ENCODE measurements around the gene MFRP. TPM values are rescaled to one million over a fixed set of nuclear protein-coding genes. Genes with fewer than 3 reads are reported as not detected.
"Not testable (repeated sequence)": the region's sequence is repeated elsewhere in the genome, so short reads cannot be mapped to it uniquely, and the experiment has no call there.

Gene MFRP
- total RNA-seq: not detected

DNA sequence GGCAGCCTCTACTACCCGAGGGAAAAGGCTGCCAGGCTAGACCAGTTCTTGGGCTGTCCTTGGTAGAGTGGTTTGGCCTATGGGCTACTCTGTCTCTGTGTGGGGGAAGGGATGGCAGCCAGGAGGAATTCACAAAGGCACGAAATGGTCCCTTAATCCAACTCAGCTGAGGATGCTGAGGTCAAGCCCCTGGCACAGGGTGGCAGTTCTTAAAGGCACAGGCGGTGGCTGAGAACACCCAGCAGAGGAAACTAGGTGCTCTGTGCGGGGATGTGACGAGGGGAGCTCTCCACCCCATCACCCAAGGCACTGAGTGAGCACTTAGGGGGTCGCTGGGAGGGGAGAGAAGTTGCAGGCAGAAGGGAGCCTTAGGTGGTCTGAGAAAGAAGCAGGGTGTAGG is at the start of gene MFRP:
Gene MFRP, minus strand, starts transcription at position 101 of the 400 bp plus-strand sequence. CDS start 192 bp downstream, outside the sequence.
- CTCF ChIA-PET: interaction anchor here (1.3 kb wide), 1 partner anchor 383 kb away, joined by 3 read pairs; the partner anchor contains the start of gene NECTIN1
- Mint-ChIP-seq H3K4me3 (no peak within 1 kb of the TSS), H3K4me1 (ENCODE audit: low read depth) (no peaks in the 10 kb centered on the region), H3K27ac (no peak within 1 kb of the TSS), H3K36me3 (ENCODE audit: low read depth) (no peaks in the 10 kb centered on the region), H3K27me3 (ENCODE audit: low read depth) (peaks cover 22% of the 10 kb centered on the region), H3K9me3 (no peaks in the 10 kb centered on the region)
- no peak for DNase-seq
- intact Hi-C loops (cut with micrococcal nuclease): no loop called here

DNA sequence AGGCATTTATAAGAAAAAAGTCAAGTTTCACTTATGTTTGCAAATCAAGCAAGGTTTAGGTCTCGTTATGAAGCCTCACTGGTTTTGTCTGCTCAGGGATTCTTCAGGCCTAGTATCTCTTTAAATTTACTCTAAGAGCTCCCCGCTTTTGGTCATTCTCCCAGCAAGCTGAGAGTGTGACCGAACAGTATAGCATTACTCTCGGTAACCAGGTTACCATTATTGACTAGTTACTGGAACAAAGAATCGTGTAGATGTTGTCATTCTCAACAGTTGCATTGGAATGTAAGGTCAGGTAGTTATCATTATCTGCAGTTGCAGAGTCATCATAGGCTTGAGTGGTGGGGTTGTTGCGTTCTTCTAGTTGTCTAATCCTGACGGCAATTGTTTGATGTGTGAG is 44.8 kb upstream of the MFRP start:
- intact Hi-C loops (cut with micrococcal nuclease): no loop called here
- DNase-seq: no peak
- H3K36me3 Mint-ChIP-seq (ENCODE audit: low read depth): no peaks in the 10 kb centered on the region

DNA sequence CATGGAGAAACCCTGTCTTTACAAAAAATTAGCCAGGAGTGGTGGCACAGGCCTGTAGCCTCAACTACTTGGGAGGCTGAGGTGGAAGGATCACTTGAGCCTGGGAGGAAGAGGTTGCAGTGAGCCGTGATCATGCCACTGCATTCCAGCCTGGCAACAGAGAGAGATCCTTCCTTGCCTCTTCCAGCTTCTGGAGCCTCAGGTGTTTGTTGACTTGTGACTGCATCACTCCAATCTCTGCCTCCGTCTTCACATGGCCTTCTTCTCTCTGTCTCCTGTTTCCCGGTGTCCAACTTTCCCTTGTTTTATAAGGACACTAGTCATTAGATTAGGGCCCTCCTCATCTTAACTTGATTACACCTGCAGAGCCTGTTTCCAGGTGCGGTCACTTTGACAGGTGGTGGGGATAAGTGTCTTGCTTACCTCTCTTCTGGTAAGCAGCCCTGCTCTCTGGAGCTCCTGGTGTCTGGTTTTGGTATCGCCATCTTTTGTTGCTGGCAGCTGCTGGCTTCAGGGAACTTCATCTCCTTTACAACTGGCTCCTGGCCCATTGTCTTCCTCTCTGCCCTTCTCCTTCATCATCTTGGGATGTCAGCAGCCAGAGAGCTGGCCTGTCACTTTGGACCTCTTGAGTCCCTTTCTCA is 43.2 kb upstream of the MFRP start:
- no peaks in the 10 kb centered on the region for H3K9me3 Mint-ChIP-seq
- H3K36me3 Mint-ChIP-seq (ENCODE audit: low read depth): no peaks in the 10 kb centered on the region
- H3K4me1 Mint-ChIP-seq (ENCODE audit: low read depth): no peaks in the 10 kb centered on the region
- peak; percentile 34 for DNase-seq
- no peak overlapping the region for H3K4me3 Mint-ChIP-seq
- CTCF ChIA-PET: interaction anchor here (0.7 to 0.9 kb wide), 2 partner anchors 14 to 81 kb away, joined by 3 read pairs; no protein-coding TSS in a partner anchor
- peaks cover under 1% of the 10 kb centered on the region for H3K27me3 Mint-ChIP-seq (ENCODE audit: low read depth)
- H3K27ac Mint-ChIP-seq: no peak overlapping the region
- intact Hi-C loops (cut with micrococcal nuclease): no loop called here

More for the DNA sequence above, 44.8 kb upstream of the MFRP start:
- Mint-ChIP-seq H3K4me1 (ENCODE audit: low read depth) (no peaks in the 10 kb centered on the region), H3K4me3 (no peak overlapping the region), H3K9me3 (no peaks in the 10 kb centered on the region), H3K27ac (no peak overlapping the region), H3K27me3 (ENCODE audit: low read depth) (peaks cover 5% of the 10 kb centered on the region)
- CTCF ChIA-PET: interaction anchor here (1.1 kb wide), 1 partner anchor 85 kb away, joined by 4 read pairs; no protein-coding TSS in a partner anchor

DNA sequence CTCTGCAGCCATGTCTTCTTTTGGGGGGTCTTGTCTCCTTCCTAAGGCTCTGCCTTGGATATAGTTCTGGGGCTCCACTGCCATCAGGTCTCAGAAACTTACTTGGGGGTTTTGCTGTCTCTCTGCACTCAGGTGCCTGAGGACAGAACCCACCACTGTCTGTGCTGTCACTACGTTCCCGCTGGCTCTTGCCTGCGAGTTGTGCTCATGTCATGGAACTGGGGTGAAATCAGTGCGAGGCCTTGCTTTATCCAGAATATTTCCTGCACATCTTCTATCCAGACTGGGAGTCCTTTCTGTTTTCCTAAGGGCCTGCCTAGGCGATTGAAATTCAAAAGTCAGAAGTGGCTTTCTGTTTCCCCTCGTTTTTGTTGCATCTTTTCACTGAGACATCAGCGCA is 41.6 kb upstream of the MFRP start:
- Mint-ChIP-seq H3K4me1 (ENCODE audit: low read depth) (no peaks in the 10 kb centered on the region), H3K27ac (no peak overlapping the region), H3K4me3 (no peak overlapping the region), H3K9me3 (no peaks in the 10 kb centered on the region), H3K36me3 (ENCODE audit: low read depth) (no peaks in the 10 kb centered on the region), H3K27me3 (ENCODE audit: low read depth) (no peaks in the 10 kb centered on the region)
- CTCF ChIA-PET: no interaction called here
- DNase-seq: no peak
- intact Hi-C loops (cut with micrococcal nuclease): no loop called here

DNA sequence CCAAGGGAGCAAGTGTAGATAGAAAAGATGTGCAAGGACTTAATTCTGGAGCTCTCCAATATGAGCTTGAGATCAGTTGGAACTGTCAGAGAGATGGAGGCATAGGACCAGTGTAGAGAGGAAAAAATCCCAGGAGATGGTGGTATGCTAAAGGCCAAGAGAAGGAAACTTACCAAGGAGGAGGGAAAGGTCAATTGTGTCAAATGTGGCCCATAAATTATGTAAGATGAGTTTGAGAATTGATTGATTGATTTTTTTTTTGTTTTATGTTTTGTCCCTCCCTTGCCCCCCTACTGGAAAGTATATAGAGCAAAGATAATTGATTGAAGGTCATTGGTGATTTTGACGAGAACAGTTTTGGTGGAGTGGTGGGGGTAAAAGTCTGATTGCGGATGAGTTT is 37.8 kb upstream of the MFRP start:
- Mint-ChIP-seq H3K4me1 (ENCODE audit: low read depth) (peaks cover 5% of the 10 kb centered on the region), H3K27ac (no peak overlapping the region), H3K36me3 (ENCODE audit: low read depth) (no peaks in the 10 kb centered on the region), H3K27me3 (ENCODE audit: low read depth) (no peaks in the 10 kb centered on the region), H3K4me3 (no peak overlapping the region), H3K9me3 (no peaks in the 10 kb centered on the region)
- intact Hi-C loops (cut with micrococcal nuclease): no loop called here
- CTCF ChIA-PET: interaction anchor here (1.0 to 11.9 kb wide), 5 partner anchors 9 to 92 kb away, joined by 3 to 132 read pairs (median 6); no protein-coding TSS in a partner anchor
- no peak for DNase-seq

DNA sequence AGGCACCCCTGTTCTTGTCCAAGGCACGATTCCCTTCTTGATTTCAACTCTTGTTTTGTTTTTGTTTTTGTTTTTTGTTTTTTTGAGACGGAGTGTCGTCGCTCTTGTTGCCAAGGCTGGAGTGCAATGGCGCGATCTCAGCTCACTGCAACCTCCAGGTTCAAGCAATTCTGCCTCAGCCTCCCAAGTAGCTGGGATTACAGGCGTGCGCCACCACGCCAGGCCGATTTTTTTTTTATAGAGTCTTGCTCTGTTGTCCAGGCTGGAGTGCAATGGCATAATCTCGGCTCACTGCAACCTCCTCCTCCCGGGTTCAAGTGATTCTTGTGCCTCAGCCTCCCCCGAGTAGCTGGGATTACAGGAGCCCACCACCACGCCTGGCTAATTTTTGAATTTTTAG is 36.0 kb upstream of the MFRP start:
- H3K27ac Mint-ChIP-seq: not testable (repeated sequence)

DNA sequence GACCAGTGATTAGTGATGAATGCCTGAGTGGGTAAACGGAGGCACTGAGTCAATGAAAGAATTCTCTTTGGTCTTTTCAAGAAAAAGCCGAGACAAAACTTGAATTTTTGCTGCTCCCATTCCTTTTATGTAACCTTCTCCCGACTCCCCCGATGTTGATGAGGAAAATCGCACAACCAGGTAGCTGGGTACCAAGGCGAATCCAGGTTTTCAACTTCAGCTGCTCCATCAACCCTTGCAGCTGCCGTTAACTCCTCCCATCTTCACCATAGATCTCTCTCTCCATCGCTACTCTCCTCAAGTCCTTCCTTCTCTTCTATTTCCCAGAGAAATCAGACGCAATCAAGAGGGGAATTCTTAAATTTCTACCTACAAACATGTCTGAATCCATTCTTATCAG is 35.6 kb upstream of the MFRP start:
- CTCF ChIA-PET: interaction anchor here (0.5 to 11.9 kb wide), 9 partner anchors 17 to 121 kb away, joined by 3 to 132 read pairs (median 9); partner anchors contain the start of gene RNF26
- intact Hi-C loops (cut with micrococcal nuclease): no loop called here
- H3K36me3 Mint-ChIP-seq (ENCODE audit: low read depth): no peaks in the 10 kb centered on the region
- DNase-seq: no peak
- peaks cover 5% of the 10 kb centered on the region for H3K4me1 Mint-ChIP-seq (ENCODE audit: low read depth)
- no peak overlapping the region for H3K27ac Mint-ChIP-seq
- no peaks in the 10 kb centered on the region for H3K27me3 Mint-ChIP-seq (ENCODE audit: low read depth)
- H3K4me3 Mint-ChIP-seq: no peak overlapping the region
- no peaks in the 10 kb centered on the region for H3K9me3 Mint-ChIP-seq

More for the DNA sequence above, 36.0 kb upstream of the MFRP start:
- H3K9me3 Mint-ChIP-seq; DNase-seq; H3K36me3 Mint-ChIP-seq (ENCODE audit: low read depth); H3K4me3 Mint-ChIP-seq; intact Hi-C loops (cut with micrococcal nuclease); H3K27me3 Mint-ChIP-seq (ENCODE audit: low read depth); H3K4me1 Mint-ChIP-seq (ENCODE audit: low read depth): not testable (repeated sequence)
- CTCF ChIA-PET: interaction anchor here (0.7 to 11.9 kb wide), 6 partner anchors 19 to 92 kb away, joined by 3 to 132 read pairs (median 12); partner anchors contain the start of gene RNF26

DNA sequence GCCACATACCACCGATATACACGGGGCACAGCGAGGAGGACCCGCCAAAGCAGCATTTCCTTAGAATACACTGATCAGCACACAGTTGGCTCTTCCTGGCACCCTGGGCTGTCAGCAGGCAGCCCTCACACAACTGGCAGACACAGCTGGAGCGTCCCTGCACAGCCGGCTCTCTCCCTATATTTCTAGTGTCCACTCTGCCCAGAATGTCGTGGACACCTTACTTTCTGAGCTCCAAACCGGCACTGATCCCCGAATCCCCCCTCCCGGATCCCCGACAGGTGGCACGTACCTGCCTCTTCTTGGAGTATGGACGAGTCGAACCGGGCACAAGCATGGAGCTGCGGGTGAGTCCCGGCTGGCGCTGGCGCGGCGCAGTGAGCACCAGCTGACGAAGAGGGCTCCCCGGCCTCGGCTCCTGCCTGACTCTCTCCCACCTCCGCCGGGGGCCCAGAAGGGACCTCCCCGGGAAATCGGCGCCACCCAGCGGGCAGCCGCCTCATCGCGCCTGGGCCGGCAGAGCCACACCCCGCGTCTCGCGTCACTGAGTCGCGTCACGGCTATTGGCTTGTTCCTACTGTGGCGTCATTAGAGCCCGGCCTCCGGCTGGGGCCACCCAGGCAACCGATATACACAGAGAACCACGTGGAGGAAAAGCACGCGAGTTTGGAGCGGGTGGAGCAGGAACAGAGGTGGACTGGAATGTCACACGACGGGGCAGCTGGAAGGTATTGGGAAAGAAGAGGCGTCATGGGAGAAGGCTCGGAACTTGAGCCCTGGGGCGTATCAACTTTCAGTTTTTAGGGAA is 34.9 kb upstream of the MFRP start, which contains the start of gene USP2:
Gene USP2, minus strand, starts transcription at position 510 of the 808 bp plus-strand sequence. CDS start 8,210 bp downstream, outside the sequence.
- Mint-ChIP-seq H3K4me3 (no peak within 1 kb of the TSS), H3K4me1 (ENCODE audit: low read depth) (peaks cover 5% of the 10 kb centered on the region), H3K9me3 (no peaks in the 10 kb centered on the region), H3K27ac (no peak within 1 kb of the TSS), H3K27me3 (ENCODE audit: low read depth) (no peaks in the 10 kb centered on the region), H3K36me3 (ENCODE audit: low read depth) (no peaks in the 10 kb centered on the region)
- peak; percentile 97 for DNase-seq
- CTCF ChIA-PET: interaction anchor here (0.5 to 11.9 kb wide), 16 partner anchors 9 to 120 kb away, joined by 3 to 132 read pairs (median 4); partner anchors contain the start of gene RNF26
- intact Hi-C loops (cut with micrococcal nuclease): loop anchor here (1.0 kb wide), 4 partner anchors 25 to 93 kb away; partner anchors contain the start of gene RNF26

DNA sequence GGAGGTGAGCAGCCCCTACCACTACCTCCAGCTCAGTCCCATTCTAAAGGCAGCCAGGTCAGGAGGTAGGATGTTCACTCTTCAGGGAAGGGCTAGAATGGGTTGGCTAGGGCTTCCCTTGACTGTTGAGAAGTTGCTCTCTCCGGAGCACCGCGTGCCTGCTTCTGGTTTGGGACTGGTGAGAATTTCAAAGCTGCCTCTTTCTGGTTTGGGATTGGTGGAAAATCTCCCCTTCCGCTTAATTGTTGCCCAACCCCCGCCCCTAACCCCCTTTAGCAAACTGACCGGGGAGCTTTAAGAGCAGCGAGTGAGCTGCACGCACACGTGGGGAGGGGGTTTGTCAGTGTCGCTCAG is 34.3 kb upstream of the MFRP start:
- intact Hi-C loops (cut with micrococcal nuclease): loop anchor here (1.0 kb wide), 4 partner anchors 25 to 93 kb away; partner anchors contain the start of gene RNF26
- no peaks in the 10 kb centered on the region for H3K27me3 Mint-ChIP-seq (ENCODE audit: low read depth)
- H3K27ac Mint-ChIP-seq: no peak overlapping the region
- CTCF ChIA-PET: interaction anchor here (0.6 to 11.9 kb wide), 14 partner anchors 9 to 475 kb away, joined by 3 to 132 read pairs (median 5); partner anchors contain the start of gene RNF26
- H3K9me3 Mint-ChIP-seq: no peaks in the 10 kb centered on the region
- DNase-seq: no peak
- H3K36me3 Mint-ChIP-seq (ENCODE audit: low read depth): no peaks in the 10 kb centered on the region
- H3K4me1 Mint-ChIP-seq (ENCODE audit: low read depth): peaks cover 5% of the 10 kb centered on the region
- no peak overlapping the region for H3K4me3 Mint-ChIP-seq

DNA sequence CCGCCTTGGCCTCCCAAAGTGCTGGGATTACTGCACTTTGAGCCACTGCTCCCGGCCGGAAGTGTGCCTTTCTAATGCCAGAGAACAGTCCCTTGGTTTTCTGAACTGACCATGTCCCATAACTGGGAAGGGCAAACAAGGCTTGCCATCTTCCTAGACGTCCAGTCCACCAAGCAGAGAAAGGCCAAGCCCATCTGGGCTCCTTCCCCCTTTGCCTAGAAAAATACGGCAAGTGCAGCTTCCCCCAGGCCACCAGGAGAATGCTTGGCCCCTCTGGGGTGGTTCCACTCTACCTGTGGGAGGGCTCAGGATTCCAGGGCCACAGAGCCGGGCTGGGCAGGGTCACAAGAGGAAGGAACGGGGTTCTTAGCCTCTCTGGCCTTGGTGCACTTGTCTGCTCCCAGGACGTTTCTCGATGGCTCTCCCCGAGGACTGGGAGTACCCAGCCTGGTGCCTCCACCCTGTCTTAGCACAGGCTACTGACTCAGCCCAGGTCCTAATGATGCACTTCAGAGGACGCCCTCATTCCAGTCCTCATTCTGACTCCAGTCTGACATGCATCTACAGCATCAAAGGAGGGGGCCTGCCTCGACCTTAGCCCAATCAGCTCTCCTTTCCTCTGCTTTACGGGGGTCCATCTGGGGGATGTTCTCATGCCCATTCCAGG is 33.8 kb upstream of the MFRP start:
- intact Hi-C loops (cut with micrococcal nuclease): no loop called here
- H3K27me3 Mint-ChIP-seq (ENCODE audit: low read depth): no peaks in the 10 kb centered on the region
- DNase-seq: no peak

DNA sequence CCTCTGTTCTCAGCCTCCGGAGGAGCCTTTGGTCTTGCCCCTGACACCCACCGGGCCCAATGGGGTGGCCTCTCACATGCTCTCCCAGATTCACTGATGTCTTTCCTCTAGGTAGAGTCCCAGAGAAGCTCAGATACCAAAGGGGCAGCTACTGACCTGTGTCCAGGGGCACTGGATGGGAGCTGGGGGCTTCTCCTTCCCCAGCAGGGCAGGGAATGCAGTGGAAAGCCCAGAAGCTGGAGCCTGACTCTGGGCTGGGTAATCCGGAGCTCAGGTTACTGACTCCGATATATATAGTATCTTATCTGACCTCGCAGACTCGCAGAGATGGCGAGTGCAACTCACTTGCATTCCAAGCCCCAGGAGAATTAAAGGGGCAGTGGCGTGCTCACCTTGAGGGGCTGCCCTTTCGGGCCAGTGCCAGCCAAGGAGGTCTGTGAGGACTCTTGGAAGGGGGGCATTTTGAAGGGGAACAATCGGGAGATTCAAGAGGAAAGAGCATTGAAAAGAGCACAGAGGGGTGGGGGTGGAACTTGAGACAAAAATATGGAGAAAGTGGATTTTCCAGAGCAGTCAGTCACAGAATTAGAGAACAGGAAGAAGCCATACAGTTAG is 32.5 kb upstream of the MFRP start:
- Mint-ChIP-seq H3K27ac (no peak overlapping the region), H3K27me3 (ENCODE audit: low read depth) (no peaks in the 10 kb centered on the region), H3K36me3 (ENCODE audit: low read depth) (no peaks in the 10 kb centered on the region), H3K4me1 (ENCODE audit: low read depth) (peaks cover 5% of the 10 kb centered on the region), H3K4me3 (no peak overlapping the region), H3K9me3 (no peaks in the 10 kb centered on the region)
- DNase-seq: no peak
- CTCF ChIA-PET: interaction anchor here (0.8 to 11.9 kb wide), 2 partner anchors 22 to 102 kb away, joined by 3 to 132 read pairs; no protein-coding TSS in a partner anchor
- intact Hi-C loops (cut with micrococcal nuclease): no loop called here

More for the DNA sequence above, 33.8 kb upstream of the MFRP start:
- H3K27ac Mint-ChIP-seq: no peak overlapping the region
- CTCF ChIA-PET: interaction anchor here (0.6 to 11.9 kb wide), 9 partner anchors 9 to 475 kb away, joined by 3 to 132 read pairs (median 5); no protein-coding TSS in a partner anchor
- peaks cover 5% of the 10 kb centered on the region for H3K4me1 Mint-ChIP-seq (ENCODE audit: low read depth)
- no peak overlapping the region for H3K4me3 Mint-ChIP-seq
- H3K9me3 Mint-ChIP-seq: no peaks in the 10 kb centered on the region
- no peaks in the 10 kb centered on the region for H3K36me3 Mint-ChIP-seq (ENCODE audit: low read depth)
